Brain pericyte (primary cell): ENCODE measurements around the gene FAM234A.
"Not testable (repeated sequence)": the region's sequence is repeated elsewhere in the genome, so short reads cannot be mapped to it uniquely, and the experiment has no call there.

Source experiments
- DNase-seq: peaks from one replicate; pipeline ENCODE4 v3.0.0-alpha.2; 2012; ENCODE audit warnings: low read depth, low spot score

The FAM234A gene

DNA sequence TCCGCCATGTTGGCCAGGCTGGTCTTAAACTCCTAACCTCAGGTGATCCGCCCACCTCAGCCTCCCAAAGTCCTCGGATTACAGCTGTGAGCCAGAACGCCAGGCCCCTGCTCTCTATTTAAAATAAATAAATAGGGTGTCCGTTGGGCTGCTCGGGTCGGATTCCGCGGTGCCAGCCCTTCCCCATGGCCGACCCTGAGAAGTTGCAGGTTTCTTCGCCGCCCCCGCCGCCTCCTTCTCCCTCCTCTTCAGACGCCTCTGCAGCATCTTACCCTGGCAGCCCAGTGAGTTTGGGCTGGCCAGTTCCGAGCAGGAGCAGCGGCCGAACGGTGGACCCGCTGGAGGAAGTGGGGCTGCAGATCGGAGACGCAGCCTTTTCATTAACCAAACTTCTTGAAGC is 3.7 kb upstream of the FAM234A start:
- DNase-seq: no peak

DNA sequence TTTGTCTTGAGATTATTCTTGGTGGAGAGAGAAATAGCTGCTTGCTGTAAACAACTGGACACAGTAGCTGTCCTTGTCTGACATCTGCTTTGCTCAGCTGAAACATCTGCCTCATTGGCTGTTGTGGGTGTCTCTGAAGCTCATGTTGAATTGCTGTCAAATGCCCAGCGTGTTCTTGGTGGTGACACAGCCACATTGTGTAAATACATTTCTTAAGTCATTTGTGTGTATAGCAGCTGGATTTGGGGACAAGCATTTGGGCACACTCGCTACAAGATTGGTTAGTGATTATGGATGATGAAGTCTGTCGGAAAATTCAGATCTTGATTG is 5.3 kb downstream of the FAM234A start:
- no peak for DNase-seq

DNA sequence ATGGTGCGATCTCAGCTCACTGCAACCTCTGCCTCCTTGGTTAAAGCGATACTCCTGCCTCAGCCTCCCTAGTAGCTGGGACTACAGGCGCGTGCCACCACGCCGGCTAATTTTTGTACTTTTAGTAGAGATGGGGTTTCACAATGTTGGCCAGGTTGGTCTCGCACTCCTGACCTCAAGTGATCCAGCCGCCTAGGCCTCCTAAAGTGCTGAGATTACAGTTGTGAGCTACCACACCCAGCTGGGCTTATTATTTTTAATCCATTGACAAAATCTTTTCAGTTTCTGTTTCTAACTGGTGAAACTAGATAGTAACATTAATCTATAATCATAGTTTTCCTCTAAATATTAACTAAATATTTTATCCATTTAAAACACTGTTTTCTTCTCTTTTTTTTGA is 5.9 kb downstream of the FAM234A start:
- no peak for DNase-seq

DNA sequence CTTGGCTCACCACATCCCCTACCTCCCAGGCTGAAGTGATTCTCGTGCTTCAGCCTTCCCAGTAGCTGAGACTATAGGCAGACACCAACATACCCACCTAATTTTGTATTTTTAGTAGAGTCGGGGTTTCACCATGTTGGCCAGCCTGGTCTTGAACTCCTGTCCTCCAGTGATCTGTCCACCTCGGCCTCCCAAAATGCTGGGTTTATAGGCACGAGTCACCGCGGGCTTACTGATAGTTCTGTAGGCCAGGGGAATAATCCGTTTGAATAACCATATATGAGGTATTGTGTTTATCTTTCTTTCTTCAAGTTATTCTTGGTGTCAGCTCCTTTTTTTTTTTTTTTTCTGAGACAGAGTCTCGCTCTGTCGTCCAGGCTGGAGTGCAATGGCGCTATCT is 7.7 kb downstream of the FAM234A start:
- DNase-seq: no peak

DNA sequence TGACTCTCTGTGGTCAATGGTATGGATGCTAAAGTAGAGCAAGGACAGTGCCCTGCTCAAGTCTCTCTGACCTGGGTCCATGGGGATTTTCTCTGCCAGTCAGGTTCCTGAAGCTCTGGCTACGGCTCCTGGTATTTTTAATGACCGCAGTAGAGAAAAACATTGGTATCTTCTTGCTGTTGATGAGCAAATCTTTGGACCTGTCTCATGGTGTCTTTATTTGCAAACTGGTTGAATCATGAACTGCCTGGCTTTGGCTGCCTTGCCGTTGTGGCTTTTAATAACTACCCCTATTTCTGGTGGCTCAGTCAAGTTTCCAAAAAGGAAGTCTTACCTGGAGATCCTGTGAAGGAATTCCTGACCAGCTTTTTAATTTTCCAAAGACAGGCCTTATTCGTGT is 8.7 kb downstream of the FAM234A start:
- no peak for DNase-seq

DNA sequence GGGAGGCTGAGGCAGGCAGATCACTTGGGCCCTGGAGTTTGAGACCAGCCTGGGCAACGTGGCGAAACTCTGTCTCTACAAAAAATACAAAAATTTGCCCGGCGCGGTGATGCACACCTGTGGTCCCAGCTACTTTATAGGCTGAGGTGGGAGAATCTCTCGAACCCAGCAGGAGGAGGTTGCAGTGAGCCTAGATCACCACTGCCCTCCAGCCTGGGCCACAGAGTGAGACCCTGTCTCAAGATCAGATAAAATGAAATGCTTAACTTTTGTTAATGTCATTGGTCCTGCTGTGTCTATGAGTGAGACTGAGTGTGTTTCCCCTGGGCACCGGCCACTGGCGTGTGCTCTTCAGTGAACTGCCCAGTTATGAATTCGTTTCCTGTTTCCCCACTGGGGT is 10.5 kb downstream of the FAM234A start:
- no peak for DNase-seq

DNA sequence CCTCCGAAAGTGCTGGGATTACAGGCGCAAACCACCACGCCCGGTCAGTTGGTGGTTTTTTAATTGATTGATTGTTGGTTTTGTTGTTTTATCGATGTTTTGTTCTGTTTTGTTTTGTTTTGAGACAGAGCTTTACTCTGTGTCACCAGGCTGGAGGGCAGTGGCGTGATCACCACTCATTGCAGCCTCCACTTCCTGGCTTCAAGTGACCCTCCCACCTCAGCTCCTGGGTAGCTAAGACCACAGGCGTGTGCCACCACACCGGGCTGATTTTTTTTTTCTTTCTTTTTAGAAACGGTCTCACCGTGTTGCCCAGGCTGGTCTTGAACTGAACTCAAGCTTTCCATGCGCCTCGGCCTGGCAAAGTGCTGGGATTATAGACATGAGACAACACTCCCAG is 12.4 kb downstream of the FAM234A start:
- no peak for DNase-seq

DNA sequence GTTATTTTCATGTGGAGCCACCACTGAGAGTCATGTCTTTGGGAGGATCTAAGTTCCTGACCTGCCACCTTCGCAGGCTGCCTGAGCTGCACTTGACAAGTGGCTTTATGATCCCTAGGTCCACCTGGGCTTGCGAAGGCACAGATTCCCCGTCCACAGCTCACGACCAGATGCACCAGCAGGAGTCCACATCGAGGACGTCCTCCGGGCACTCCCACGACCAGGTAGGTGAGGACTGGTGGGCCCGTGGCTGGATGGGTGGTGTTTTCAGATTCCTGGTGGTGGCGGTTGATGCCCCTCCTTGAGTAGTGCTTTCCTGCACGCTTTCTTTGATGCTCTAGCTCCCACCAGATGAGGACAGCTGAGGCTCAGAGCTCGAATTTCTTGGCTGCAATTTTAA is 14.8 kb downstream of the FAM234A start:
- no peak for DNase-seq

DNA sequence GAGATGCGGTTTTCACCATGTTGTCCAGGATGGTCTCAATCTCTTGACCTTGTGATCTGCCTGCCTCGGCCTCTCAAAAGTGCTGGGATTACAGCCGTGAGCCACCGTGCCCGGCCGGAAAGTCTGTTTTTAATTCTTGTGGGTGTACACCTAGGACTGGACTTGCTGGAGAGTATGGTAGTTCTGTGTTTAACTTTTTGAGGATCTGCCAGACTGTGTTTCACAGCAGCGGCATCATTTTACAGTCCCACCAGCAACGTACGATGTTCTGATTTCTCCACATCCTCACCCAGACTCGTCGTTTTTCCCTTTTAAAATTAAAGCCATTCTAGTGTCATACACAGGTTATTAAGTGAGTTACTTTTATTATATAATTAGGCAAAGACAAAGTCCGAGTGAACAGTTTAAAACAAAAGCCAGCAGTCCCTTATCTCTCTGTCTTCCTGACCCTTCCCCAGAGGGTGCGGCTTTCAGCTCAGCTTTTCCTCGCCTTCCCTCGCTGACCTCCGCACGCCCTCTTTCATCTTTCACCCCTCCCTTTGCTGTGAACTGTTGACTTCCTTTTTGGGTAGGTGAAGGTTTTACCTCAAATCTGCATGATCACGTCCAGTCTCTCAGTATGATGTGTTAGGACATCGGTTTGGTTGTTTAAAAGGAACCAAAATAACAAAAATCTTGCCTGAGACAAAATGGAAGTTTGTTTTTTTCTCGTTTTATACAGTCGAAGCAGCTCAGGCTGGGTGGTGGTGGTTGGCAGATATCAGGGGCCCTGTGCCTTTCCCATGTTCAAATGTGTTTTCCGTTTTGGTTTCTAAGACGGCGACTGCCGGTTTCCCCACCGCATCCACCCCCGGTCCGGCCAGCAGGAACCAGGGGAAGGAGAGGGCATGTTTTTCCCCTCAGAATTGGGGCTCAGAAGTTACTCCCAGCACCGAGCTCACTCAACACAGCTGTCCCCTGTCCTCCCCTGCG is 18.0 kb downstream of the FAM234A start:
- DNase-seq: no peak

DNA sequence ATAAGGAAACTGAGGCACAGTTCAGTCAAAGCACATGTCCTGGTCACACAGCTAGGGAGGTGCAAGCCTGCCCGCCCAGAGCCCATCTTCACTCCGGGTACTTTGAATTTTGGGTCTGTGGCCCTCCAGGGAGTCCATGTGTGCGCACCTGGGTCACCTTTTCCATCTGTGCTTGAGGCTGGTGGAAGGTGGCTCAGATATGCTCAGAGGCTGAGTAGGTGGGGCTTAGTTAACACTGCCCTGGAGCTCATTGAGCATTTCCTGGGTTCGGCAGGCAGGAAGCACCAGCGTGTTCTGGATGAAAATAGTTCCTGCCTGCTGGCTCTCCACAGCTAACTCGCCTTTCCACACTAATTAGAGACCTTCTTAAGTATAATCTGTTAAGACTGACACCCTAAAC is 19.2 kb downstream of the FAM234A start:
- DNase-seq: no peak

DNA sequence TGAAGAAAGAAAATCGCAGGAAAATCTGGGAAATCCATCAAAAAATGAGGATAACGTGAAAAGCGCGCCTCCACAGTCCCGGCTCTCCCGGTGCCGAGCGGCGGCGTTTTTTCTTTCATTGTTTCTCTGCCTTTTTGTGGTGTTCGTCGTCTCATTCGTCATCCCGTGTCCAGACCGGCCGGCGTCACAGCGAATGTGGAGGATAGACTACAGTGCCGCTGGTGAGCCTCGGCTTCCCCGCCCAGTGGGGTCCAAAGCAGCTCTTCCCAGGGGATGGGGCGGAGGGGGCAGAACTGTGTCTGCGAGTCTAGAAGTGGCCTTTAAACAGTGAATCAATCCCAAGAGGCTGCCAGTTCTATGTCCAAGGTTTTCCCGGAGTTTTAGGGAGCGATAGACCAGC is 19.8 kb downstream of the FAM234A start:
- no peak for DNase-seq

DNA sequence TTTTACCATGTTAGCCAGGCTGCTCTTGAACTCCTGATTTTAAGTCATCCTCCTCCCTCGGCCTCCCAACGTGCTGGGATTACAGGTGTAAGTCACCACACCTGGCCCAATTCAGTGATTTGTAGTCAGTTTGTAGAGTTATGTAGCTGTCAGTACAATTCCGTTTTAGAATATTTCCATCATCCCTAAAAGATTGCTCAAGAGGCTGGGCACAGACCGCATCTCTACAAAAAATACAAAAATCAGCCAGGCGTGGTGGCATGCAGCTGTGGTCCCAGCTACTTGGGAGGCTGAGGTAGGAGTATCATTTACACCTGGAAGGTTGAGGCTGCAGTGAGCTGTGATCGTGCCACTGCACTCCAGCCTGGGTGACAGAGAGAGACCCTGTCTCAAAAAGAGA is 20.6 kb downstream of the FAM234A start:
- DNase-seq: no peak

DNA sequence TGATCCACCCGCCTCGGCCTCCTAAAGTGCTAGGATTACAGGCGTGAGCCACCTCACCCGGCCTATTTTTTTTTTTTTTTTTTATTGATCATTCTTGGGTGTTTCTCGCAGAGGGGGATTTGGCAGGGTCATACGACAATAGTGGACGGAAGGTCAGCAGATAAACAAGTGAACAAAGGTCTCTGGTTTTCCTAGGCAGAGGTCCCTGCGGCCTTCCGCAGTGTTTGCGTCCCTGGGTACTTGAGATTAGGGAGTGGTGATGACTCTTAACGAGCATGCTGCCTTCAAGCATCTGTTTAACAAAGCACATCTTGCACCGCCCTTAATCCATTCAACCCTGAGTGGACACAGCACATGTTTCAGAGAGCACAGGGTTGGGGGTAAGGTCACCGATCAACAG is 23.5 kb downstream of the FAM234A start:
- not testable (repeated sequence) for DNase-seq

DNA sequence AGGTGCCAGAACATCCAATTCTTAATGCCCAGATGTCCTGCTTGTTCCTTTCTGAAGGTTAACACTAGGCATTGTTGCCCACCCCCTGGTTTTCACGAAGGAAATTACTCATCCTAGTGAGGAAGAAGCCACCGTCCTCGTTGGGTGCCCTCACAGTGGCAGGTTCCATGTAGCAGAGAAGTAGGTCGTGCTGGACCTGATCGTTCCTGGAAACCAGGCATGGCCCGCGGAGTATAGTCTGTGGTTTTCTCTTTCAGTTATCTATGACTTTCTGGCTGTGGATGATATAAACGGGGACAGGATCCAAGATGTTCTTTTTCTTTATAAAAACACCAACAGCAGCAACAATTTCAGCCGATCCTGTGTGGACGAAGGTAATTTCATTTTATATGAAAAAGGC is 24.6 kb downstream of the FAM234A start:
- DNase-seq: no peak

DNA sequence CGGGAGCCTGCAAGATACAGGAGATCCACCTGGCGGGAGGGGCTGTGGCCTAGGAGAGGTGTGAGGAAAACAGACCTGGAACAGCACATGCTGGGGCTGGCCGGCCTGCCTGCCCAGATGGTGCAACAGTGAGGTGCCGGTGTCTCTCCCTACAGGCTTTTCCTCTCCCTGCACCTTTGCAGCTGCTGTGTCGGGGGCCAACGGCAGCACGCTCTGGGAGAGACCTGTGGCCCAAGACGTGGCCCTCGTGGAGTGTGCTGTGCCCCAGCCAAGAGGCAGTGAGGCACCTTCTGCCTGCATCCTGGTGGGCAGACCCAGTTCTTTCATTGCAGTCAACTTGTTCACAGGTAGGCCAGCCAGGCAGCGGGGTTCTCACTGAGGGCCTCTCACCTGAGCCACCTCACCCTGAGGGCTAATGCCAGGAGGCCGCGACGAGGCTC is 25.2 kb downstream of the FAM234A start:
- DNase-seq: no peak

DNA sequence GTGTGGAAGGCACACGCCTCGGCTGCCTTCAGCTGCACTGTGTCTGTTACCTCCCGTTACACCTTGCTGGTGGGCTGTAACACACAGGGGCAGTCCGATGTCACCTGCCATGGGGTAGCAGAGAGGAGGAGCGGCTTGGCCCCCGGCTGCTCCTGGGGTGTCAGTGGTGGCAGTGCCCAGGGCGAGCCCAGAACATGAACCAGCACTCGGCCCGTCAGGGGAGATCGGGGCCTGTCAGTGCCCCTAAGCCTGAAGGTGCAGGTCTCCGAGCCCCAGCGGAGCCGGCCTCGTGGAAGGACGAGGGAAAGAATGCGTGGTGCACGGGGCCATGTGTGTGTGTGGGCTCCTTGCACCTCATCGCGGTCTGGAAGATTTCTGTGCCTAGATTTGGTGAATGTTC is 25.7 kb downstream of the FAM234A start:
- no peak for DNase-seq

DNA sequence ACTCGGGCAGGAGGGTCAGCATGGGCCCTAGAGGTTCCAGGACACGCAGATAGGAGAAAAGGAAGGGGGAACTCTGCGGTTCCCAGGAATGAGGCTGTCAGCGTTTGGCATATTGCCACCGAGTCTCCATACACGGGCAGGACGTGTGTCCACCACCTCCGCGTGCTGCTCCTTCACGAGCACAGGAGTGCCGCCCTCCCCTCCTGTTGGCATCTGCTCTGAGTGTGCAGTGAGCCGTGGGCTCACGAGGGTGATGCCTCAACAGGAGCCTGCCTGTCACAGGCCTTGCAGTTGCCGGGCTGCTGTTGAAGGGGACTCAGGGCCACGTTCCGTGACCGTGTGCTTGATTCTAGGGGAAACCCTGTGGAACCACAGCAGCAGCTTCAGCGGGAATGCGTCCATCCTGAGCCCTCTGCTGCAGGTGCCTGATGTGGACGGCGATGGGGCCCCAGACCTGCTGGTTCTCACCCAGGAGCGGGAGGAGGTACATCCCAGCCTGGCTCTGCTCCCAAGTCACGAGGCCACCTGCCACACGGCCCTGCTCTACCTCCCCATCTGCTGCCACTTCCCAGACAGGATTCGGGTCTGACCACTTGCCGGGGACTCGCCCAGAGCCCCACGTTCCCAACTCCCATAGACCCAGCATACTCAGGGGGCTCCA is 26.5 kb downstream of the FAM234A start:
- no peak for DNase-seq

DNA sequence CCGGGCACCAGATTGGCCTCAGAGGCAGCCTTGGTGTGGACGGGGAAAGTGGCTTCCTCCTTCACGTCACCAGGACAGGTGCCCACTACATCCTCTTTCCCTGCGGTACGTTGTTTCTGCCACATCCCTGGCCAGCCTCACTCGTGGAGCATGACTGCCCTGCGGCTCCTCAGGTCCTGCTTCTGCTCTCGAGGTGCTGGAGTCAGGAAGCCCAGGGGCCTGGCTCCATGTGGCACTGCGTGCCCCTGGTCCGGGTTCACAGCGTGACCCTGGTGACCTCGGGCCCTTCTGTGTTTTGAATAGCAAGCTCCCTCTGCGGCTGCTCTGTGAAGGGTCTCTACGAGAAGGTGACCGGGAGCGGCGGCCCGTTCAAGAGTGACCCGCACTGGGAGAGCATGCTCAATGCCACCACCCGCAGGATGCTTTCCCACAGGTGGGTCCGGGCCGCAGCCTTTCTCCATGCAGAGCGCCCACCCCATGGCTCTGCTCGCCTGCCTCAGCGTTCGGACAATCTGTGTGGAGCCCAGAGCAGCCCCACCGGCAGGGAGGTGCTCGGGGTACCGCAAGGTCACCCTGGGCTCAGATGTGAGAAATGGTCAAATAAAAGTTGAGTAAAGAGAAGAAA is 27.6 kb downstream of the FAM234A start:
- DNase-seq: no peak

DNA sequence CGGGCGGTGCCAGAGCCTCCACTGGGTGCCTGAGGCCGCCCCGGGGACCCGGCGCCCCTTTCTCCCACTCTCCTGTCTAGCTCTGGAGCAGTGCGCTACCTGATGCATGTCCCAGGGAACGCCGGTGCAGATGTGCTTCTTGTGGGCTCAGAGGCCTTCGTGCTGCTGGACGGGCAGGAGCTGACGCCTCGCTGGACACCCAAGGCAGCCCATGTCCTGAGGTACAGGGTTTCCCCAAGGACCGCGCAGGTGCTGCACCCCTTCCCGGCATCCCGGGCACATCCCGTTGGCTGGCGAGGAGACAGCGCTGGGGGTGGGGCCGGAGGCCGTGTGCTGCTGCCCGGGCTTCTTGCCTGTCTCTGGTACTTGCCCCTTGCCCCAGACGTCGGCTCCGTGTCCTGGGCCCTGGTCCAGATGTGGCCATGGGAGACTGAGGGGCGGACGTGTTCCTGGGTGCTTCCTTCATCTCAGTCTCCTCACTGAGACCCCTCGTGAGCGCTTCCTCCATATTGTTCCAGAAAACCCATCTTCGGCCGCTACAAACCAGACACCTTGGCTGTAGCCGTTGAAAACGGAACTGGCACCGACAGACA is 28.7 kb downstream of the FAM234A start:
- DNase-seq: no peak

DNA sequence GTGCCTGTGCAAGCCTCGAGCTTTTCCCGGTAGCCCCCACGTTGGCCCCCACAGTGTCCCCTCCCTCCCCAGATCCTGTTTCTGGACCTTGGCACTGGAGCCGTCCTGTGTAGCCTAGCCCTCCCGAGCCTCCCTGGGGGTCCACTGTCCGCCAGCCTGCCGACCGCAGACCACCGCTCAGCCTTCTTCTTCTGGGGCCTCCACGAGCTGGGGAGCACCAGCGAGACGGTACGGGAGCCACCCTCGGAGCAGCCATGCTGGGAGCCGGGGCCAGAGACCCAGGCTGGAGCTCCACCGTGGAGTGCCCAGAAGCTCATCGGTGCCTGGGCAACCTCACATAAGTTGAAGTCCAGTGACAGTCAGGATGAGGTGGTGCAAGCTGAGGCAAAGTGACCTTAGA is 29.3 kb downstream of the FAM234A start:
- no peak for DNase-seq

DNA sequence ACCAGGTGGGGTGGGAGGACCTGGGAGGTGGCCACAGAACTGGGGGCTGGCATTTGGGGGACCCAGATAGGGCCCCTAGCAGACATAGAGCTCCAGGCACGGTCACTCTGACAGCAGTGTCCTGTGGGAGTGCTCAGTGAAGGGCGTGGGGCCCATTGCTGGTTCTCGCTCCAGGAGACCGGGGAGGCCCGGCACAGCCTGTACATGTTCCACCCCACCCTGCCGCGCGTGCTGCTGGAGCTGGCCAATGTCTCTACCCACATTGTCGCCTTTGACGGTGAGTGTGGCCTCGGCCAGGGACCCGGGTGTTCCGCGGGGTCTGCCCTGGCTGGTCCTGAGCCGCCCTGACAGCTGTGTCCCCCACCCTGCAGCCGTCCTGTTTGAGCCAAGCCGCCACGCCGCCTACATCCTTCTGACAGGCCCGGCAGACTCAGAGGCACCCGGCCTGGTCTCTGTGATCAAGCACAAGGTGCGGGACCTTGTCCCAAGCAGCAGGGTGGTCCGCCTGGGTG is 29.9 kb downstream of the FAM234A start:
- DNase-seq: no peak

DNA sequence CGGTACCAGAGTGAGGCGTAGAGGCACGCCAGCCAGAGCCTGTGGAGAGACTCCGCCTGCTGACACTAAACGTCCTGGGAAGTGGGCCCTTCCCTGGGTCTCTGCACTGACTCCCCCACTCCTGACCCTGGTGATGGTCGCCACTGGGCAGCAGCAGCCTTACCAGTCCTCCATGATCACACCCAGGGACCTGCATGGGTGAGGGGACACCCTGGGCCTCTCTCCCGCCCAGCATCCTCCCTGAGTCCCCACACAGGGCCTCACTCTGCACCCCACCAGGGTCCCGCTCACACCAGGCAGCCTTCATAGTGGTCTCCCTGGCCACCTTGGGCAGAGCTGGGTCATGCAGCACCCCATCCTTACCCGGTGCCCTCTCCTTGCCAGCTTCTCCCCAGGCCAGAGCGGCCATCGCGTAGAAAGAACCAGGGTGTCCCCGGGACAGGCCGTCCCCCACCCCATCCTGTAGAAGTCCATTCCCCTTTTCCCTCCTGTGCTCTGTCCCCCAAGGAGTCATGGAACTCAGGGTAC is 30.4 kb downstream of the FAM234A start:
- no peak for DNase-seq
